Activated T-cell treated with anti-CD3 and anti-CD28 coated beads for 1 hour (primary cell): Measurements from ENCODE around the gene XKR3.
"Not testable (repeated sequence)": the region's sequence is repeated elsewhere in the genome, so short reads cannot be mapped to it uniquely, and the experiment has no call there.

Source experiments
- DNase-seq: peaks from one replicate; pipeline ENCODE4 v3.0.0-alpha.2; 2020; ENCODE audit warnings: low read depth

The XKR3 gene

DNA sequence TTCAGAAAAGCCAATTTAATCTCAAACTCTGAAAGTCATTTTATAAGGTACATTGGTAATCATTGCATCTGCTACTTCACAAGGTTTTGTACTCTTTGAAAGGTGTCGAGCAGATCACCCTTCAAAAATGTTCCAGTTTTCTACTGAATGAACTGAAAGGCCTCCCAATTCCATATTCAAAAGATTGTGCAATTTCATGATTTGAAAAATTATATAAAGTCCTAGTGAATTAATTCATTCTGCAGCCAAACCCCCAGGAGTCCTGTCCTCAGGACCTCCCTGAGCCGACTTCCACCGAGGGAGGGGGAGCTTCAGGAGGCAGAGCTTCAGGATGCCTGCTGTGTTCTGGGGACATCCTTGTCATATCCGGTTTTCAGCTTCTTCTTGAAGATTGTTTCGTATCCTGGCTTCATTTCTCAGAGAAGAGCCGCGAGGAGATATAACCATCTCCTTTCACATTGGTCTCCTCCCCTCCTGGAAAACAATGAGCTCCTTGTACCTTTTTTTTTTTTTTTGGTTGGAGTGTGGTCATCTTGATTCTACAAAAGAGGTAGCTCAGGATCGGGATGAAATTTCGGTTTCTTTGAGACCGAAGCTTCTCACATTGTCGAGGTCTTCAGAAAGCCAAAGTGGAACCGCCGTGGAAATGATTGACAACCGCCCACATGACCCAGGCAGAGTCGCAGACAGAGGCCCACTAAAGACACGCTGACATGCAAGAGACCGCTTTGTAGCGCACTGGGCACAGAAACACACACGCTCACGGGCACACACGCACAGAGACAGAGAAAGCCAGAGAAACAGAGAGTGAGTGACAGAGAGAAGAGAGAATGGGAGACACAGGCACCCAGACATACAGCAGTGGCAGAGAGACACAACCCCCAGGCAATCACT lies 77.7 kb downstream of the XKR3 start:
- not testable (repeated sequence) for DNase-seq

DNA sequence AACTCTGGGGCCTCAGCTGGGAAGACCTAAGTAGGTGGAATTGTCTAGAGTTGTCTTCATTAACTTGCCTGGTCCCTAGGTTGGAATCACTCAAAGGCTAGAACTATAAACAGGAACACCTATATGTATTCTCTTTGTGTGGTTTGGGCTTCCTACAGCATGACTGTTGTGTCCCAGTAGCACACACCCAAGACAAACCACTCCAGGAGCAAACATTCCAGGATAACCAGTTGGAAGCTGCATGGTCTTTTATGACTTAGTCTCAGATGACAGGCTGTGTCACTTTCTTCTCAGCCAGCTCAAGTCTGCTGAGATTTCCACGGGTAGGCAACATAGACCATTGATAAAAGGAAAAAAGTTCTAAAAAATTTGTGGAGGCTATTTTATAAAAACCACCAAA lies 90.9 kb downstream of the XKR3 start:
- DNase-seq = not testable (repeated sequence)
